Activated CD4-positive, alpha-beta T cell treated with anti-CD3 and anti-CD28 coated beads, Interleukin-2, Interleukin-4, amounts not matched to agents 100 ng/mL and 50 ng/mL, durations not matched to agents 16 hours and 8 hours (primary cell): ENCODE data around the gene NFYC.

ENCODE experiments used
- DNase-seq: peaks from one replicate; pipeline ENCODE4 v3.0.0-alpha.2; 2020; ENCODE audit warnings: low spot score

NFYC gene

DNA sequence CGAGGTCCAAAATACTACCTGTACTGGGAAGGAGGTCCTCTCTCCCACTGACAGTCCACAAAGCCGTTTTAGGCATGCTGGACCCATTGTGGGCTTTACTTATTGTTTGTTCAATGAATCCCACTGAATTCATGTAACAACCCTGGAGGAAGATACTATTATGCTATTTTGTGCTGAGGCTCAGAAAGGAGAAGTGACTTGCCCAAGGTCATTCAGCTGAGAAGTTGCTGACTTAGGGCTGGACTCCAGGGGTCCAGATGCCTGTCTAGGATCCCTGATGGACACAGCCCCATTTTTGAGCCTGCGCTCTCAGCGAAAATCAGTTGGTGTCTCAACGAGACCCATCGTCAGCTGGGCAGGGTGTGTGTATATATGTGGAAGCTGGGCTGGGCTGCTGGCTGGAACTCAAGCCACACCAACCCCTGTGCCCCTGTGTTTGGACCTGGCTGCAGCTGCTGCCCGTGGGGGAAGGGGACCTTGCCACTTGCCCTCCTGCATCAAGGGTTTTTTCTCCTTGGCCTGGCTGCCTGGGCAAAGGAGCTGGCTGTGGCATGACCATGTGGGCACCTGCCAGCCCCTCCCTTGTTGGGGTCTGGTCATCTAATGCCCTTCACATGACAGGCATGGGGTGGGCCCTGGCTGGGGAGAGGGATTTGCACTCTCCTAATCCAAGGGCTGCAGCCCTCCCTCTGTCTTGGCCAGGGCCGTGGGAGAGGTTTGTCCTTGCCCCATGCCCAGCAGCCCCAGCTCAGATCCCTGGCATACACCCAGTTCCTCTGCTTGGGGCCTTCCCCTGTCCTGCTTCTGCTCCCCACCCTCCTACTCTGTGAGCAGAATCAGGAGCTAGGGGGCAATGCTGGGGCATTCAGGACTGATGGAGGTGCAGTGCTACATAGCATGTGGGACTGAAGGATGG, 107.1 kb downstream of the NFYC start:
- no peak for DNase-seq

DNA sequence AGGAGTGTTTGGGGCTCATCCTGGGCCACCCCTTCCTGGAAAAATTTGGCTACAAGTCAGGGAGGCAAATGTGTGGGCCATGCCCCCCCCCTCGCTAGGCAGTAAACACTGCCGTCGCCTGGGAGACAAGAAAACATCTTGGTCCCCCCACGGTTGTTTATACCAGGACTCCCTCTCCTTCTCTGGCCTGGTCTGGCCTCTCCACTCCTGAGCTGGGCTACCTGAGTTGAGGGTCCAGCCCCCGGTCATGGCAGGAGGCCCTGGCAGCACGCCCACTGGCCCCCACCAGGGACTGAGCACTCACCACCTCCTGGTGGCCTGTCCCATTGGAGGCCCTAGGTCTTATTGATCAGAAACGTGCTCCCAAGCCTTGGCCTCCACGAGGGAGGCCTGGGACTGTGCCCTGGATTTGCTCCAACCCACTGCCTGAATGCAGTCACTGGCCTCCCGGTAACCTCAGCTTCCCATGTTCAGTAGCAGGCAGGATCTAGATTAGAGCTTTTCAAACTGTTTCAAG, 107.9 kb downstream of the NFYC start:
- no peak for DNase-seq

DNA sequence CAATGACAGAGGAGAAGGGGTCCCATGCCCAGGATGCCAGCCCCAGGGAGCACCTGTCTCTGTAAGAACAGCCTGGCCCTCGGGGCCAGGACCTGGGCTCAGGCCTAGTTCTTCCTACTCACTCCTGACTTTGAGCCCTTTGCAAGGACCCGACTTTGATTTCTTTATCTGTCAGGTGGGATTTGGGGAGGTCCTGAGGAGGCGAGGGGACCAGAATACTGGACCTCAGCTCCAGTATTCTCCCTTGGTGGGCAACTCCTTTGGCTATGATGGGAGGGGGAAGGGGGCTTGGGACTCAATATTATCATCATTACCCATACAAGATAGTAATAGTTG, 110.2 kb downstream of the NFYC start:
- no peak for DNase-seq

DNA sequence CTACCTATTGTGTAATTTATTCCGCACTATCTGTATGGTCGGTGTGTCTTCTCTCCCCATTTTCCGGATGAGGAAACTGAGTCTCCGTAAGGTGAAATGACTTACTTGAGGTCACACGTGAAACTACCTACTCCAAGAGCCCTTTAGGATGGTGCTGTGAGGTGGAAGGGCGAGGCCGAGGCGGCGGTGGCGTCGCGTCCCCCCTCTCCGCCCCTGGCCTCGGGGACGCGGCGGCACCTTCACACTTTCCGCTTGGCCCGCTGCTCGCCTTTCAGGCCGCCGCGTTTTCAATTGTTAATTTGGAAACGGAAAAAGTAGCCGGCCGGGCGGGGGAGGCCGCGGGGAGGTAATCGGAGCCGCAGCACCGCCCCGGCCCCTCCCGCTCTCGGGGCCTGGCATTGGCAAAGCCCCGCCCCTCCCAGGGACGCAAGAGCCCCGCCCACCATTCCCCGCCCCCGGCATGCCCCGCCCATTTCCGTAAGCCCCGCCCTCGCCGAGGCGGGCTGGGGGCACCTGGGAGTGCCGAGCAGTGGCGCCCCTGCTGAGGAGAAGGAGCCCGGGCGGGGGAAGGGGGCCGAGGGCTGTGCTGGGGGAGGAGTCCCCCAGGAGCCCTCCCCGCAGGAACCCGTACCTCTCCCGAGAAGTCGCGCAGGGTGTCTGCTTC, 110.7 kb downstream of the NFYC start:
- DNase-seq: peak; percentile 74

DNA sequence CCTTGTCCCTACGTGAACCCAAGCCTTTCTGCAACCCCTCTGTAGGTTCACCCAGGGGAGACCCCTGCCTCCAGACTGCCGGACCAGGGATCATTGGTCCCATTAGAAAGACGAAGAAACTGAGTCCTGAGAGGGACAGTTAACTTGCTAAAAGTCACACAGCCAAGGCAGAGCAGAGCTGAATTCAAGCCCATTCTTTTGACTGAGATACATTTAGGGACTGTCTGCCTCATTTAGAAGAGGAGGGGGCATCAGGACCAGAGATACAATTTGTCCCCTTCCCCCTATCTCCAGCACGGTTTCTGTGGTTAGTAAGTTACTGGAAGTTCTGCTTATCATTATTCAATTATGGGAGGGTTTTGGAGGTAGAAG, 111.2 kb downstream of the NFYC start:
- no peak for DNase-seq

DNA sequence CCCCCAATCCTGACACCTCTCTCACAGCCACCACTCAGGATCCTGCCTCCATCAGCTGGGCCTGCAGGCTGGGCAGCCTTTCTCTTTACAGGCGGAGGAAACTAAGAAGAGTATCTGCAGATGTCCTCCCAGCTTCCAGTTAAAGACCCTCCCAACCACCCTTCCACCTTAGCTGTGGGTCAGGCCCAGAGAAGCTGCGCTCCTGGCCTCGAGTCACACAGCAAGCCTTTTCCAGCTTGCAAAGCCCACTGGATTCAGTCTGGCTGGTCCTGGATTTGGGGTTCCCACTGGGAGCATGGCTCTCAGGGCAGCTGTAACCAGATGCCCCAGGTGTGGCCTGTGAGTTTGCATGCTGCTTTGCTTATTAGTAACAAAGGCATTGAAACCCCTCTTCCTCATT, 111.9 kb downstream of the NFYC start:
- no peak for DNase-seq

DNA sequence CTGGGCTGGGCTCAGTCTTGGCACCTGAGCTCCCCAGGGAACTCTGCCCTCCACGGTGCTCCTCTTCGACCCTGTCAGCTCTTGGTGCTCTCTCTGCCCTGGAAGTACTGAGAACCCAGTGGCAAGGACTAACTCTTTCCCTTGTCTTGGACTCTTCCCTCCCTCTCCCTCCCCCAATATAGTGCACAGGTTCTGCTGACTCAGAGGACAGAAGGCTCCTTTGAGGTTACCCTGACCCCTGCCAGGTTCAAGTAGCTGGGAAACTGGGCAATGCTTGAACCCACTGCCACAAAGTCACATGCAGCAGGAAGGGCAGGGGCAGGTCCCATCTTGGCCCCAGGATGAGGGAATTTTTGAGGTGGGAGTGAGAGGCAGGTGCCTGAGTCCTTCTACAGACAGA, 112.4 kb downstream of the NFYC start:
- DNase-seq: no peak

DNA sequence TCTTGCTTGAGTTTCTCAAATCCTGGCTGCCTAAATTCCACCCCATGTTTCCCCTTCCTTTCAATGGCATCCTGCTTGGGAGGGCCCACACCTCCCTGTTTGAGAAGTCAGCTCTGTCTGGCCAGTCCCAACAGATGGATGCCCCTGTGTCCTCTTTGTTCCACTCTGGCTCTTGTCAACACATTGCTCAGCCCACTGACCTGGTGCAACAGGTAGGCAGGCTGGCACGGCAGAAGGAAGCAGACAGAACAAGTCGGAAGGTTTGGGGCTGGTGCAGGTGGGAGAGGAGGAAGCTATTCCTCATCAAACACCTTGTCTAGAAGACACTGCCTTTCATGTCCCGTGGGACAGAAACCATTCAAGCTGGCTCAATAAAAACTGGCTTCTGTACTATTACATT, 114.7 kb downstream of the NFYC start:
- no peak for DNase-seq

DNA sequence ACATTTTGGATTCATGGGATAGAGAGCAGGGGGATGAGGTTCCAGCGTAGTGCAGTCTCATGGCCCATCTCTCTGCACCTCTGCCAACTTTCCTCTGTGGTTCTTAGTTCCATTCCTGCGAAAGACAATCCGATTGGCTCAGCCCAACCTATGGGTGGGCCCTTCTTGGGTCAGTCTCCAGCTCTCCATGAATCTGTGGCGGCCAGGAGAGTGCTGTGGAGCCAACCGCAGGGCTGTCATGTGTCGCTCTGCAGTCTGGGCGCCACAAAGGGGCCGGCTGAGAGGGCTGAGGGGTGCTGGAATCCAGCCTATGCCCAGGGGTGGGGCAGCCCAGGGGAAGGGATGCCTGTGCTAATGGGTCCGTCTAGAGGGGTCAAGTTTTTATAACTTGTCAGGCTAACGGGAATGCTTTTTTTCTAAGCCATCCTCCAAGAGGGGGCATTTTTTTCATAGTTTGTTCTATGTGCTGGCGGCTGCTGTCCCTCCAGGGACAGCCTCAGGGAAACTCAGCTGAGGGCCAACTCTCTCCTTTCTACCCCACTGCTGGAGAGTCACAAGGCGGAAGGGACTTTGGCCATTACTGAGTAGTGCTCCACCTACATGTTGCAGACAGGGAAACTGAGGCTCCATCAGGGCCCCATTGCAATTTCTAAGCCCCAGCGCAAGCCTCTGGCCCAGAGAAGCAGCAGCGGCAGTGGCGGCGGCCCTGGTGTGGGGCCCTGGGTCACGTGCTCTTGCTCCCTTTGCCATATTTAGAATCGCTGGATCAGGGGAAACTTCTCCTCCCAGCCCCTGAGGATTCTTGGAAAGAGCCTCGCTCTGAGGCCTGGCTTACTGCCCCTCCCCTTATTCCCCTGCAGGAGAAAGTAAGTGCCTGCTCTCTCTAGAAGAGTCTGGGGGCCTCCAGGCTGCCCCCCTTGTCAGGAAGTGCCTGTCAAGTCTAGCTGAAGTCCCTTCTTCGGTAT, 115.5 kb downstream of the NFYC start:
- no peak for DNase-seq

DNA sequence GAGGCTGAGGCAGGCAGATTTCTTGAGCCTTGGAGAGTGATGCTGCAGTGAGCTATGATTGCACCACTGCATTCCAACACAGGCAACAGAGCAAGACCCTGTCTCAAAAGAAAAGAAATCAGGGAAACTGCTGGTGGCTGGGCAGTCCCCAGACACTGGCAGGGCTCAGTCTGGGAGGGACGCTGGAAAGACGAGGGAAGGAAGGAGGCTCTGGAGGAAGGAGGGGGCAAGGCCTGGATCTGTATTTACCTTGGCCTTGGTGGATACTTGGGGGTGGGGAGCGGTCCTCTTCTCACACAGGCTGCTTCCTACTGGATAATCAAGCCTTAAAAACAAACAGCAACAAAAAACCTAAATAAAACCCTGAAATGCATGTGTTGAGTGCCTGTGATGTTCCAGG, 116.5 kb downstream of the NFYC start:
- DNase-seq: no peak

DNA sequence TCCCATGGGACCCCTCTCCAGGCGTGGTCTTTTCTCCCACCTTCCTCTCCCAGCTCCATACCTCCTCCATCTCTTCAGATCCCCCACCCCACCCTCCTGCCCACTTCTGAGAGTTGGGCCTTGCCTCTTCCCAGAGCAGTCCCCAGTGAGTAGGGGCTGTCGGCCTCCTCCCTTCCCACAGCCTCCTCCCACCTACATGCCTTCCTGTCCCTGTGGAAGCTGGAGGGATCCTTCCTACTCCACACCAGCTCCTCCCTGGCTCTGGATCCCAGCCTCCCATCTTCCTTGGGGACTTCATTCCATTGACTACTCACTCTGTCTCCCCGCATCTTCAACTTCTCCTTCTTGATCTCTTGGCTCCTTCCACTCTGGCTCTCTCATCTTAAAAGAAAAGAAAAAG, 116.9 kb downstream of the NFYC start:
- DNase-seq: no peak

DNA sequence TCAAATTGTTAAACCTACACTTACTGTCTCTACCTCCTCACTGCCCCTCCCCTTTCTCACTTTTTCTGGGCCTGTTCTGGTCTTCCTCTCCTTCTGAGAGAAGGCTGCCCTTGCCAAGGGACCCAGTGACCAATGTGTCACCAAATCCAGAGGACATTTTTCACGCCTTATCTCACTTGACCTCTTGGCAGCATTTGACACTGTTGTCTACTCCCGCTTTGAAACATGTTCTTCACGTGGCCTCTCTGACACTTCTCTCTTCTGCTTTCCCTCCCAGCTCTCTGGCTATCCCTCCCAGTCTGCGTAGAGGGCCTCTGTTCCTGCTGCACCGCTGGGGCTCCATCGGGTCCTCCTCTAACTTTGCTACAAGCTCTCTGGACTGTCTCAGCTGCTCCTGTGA, 117.4 kb downstream of the NFYC start:
- no peak for DNase-seq

DNA sequence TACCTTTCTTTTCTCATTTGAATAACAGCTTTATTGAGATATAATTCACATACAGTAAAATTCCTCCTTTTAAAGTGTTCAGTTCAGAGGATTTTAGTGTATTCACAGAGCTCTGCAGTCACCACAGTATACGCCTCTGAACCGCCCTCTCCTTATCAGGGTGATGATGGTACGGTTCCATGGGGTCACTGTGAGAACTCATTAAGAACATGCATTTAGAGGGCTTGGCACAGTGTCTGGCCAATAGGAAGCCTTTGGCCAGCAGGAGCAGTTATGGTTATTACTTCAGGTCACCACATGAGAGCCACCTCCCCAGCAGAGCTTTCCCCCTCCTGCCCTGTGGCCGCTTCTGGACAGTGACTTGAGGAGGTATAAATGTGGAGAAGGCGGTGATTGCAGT, 119.4 kb downstream of the NFYC start:
- no peak for DNase-seq

DNA sequence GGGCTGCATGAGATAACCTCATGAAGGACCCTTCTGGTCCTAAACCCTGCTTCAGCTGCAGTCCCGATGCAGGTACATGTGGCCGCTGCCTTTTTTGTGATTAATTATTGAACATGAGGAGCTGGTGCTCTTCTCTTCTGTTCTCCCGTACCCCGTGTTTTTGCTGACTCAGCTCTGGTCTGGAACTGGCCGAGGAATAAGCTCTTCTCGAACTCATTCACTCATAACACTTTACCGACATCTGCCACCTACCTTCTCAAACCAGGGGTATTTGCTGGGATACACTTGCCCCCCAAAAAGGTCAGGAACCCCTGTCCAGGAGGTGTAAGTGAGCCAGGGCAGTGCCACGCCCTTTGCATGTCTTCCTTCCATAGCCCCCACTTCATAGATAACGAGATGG, 123.9 kb downstream of the NFYC start:
- no peak for DNase-seq

DNA sequence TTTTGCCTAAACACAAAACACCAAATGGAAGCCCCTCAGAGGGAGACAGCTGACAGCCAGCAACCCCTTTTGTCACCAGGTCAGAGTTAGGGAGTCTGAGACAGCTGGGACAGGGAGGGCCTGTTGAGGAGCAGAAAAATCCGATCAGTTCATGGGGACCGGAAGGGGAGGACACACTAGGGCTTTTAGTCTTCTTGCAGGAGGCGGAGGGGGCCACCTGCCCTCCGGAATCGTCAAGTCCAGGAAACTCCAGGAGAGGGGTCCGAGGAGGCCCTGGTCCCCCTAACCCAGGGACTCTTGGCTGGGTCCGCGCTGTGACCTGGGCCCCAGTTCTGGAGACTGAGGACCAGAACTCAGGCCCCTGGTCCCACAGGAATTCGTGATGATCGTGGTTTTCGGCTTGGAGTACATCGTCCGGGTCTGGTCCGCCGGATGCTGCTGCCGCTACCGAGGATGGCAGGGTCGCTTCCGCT, 126.3 kb downstream of the NFYC start:
- DNase-seq: no peak

DNA sequence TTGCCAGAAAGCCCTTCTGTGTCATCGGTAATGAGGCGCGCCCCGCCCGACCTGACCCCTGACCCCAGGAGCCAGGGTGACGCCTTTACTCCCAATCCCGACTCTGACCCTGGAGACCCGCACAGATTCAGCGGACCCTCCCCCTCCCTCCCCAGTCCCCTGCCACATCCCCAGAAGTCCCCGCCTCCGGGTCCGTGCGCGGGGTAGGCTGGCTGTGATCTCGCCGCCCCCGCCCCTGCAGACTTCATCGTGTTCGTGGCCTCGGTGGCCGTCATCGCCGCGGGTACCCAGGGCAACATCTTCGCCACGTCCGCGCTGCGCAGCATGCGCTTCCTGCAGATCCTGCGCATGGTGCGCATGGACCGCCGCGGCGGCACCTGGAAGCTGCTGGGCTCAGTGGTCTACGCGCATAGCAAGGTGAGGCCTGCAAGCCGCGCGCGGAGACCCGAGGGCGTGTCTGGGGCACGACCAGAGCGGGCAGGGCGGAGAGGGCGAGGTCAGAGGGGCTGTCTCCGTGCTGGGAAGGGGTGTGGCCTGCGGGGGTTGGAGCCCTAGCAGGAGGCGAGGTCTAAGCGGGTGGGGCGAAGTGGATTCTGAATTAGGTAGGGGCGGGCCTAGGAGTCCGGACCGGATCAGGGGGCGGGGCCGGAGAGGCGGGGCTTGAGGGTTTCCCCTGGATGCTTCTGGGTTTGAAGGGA, 126.9 kb downstream of the NFYC start:
- DNase-seq: peak; percentile 82

DNA sequence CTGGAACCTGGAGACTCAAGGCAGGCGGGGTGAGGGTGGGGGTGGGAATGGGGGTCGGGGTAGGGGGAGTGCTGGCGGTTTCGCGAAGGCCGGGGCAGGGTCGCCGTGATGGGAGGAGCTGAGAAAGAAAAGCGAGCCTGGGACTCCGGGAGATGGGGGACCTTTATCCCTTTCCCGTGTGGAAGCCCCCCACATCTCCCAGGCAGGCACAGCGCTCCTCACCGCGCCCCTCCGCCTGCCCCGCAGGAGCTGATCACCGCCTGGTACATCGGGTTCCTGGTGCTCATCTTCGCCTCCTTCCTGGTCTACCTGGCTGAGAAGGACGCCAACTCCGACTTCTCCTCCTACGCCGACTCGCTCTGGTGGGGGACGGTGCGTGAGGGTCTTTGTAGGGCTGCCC, 127.6 kb downstream of the NFYC start:
- no peak for DNase-seq

DNA sequence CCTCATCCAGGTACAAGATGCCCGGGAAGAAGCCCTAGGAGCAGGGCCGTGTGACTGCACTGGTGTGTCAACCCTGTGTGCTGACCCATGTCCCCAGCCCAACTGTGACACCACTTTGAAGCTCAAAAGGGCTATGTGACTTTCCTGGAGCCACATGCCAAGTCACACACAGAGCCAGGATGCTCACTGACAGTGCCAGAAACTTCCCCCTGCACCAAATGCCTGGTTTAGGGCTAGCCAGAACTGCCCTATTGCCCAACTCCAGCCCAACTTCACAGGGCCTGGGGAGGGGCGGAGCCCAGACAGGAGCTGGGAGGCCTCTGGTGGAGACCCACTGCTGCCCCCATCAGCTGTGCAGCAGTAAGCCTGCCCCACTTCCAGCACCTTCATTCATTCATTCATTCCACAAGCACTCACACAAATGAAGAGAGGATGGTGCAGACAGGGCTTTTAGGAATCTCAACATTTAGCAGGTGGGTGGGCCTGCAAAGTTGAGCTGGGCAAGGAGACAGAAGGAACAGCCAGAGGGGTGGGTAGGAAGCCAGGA, 128.8 kb downstream of the NFYC start:
- DNase-seq: no peak
